ENCODE measurements around the gene MCCC1.
"Not testable (repeated sequence)": the region's sequence is repeated elsewhere in the genome, so short reads cannot be mapped to it uniquely, and the experiment has no call there.

The MCCC1 gene

DNA sequence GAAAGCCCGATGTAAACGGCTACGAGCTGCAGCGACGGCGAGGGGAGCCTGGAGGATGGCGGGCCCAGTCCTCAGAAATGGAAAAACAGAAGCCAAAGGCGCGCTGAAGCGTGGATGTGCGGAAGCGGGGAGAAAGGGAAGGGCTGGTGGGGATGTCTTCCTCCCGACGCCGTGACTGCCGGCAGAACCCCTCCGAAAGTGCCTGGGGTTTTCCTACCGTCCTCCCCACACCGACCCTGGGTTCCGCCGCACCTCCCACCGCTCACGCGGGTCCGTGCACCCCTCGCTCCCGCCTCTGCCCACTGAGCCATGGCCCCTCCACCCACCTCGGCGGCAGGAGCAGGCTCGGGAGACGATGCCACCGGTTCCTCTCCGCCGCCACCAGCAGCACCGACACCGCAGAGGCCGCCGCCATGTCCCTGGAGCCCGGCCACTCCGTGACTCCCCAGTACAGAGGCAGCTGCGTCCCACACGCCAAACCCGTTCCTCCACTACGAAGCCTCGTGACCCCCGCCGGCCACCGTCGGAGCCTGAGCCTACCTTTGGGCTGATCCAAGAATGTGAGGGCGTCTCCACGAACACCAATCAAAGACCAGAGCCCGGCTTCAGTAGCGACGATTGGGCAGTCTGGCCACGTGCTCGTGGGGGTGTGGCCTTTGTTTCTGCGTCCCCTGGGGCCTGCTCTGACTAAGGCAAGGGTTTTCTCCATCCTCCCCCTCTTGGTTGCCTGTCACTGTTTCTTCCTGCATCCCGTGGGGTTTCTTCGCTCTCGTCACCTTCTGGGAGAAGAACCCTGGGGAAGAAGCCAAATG, at the start of gene MCCC1:
Gene MCCC1, minus strand, starts transcription at position 471 of the 812 bp plus-strand sequence. Its CDS starts 56 bp downstream, at position 415.
- DNase-seq, result peak; percentile 99

DNA sequence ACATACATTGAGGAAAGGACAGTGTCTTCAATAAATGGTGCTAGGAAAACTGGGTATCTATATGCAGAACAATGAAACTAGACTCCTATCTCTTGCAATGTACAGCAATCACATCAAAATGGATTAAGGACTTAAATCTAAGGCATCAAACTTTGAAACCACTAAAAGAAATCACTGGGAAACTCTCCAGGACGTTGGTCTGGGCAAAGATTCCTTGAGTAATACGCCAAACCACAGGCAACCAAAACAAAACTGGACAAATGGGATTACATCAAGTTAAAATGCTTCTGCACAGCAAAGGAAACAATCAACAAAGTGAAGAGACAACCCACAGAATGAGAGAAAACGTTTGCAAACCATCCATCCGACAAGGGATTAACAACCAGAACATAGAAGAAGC, 48.8 kb upstream of the MCCC1 start:
- no peak for DNase-seq

DNA sequence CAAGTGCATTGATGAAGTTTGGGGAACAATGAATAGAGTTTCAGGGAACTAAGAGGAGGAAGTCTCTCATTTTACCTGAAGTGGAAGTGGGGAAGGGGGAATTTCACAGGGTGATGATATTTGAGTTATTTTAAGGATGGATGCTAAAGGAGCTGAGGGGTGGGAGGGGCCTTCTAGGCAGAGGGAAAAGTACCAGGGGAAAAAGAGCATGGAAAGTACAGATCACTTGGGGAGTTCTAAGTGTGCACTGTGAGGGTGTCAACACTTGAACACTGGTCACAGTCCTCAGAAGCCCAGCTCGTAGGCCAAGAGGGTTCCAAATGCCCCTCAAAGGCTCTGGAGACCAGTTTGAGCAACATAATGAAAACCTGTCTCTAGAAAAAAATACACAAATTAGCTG, 45.1 kb upstream of the MCCC1 start:
- no peak for DNase-seq

DNA sequence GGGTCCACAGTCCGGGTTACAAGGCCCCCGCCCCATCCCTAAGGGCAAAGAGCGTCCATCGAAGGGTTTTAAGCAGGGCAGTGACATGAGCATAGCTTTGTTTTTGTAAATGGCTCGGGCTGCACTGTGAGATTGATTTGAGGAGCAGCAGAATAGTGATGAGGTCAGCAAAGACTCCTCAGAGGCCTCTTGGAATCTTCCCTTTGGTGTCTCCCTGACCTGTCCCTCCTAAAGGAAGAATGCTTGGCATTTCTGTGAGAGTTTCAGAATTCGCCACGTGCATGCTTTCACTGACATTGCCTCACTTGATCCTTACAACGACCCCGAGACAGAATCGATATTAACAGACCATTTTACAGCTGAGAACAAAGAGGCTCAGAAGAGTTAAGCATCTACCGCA, 42.9 kb upstream of the MCCC1 start:
- no peak for DNase-seq

DNA sequence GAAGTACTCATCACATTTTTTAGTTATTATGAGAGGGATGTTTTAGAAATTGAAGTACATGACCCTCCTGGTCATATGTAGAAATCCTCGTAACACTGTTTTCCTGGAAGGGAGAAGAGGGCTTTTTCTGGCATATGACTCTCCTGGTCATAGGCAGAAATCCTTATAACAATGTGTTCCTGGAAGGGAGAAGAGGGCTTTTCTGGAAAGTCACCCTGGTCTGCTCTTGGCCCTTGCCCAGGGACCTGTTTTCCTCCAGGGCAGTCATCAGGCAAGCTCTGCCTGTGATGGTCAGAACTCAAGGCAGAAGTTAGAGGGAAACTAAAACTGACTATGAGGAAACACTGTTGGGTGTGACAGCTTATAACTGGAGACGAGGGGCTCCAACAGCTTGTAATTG, 35.5 kb upstream of the MCCC1 start:
- DNase-seq, result no peak

DNA sequence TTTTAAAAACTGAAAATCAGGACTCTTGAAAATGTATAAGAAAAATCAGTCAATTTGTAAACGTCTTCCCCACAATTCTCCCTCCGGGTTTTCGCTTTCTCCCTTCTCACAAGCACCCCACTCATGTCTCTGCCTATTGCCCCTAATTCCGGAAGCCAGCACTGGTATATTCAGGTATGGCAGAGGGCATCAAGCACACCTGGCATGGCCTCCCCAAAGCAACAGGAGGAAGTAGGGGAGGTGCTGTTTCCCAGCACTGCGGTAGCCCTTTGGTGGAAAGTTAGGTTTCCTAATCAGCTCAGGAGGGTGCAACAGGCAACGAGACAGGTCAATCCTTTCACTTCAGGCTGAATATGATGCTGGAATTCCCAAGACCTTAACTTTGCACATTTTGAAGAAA, 33.1 kb upstream of the MCCC1 start:
- no peak for DNase-seq

DNA sequence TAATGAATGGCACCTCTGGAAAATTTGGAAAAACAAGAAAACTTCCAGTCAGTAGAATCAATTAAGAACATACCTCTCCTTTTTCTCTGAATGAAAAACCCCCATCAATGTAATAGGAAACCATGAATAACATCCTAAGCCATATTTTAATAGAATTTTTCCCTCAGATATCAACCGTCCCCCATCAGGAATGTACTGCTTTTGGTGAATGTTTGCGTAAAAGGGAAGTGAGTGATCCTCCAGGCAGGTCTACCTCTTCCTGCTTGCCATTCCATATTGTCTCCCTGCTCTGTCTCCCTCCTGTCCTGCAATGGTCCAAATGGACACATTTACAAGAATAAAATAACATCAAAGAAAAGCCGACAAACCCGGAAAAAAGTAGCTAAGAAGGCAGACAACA, 32.4 kb upstream of the MCCC1 start:
- DNase-seq, result no peak

DNA sequence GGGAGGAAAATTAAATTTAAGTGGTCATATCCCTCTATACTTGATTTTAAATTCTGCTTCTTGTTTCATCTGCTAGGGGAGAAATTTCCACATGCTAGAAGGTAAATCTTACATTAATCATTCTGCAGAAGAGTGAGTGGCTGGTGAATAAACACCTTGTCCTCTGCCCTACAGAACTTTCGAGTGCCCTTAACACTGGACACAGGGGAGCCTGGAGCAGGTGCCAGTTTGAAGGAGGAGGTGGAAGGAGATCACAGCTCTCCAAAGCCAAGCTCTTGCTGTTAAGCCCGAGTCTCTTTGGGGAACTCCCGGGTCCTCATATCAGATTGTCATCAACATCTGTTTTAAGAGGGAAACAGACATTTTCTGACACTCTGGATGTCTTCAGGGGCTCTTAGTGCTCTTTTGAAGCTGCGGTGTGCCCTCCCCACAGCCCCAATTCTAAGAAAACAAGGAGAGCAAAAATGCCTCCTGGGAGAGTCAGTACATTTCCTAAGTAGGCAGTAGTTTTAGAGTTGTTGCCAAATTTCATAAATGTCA, 32.0 kb upstream of the MCCC1 start:
- no peak for DNase-seq

DNA sequence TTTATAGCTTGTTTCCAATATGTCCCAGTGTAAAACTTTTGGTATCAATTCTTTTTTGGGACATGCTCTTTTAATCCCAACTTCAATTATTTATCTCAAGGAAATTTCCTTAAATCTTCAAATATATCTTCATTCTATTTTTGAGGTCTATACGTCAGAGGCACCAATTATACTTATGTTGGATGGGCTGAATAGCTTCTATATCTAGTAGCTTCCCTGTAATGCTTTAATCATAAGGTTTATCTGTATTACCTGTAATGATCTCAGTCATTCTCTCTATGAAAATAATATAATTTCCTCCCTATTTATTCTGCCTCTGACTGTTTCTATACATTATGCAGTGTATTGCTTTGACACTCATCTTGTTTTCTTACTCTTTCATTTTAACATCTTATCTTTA, 29.9 kb upstream of the MCCC1 start:
- no peak for DNase-seq

DNA sequence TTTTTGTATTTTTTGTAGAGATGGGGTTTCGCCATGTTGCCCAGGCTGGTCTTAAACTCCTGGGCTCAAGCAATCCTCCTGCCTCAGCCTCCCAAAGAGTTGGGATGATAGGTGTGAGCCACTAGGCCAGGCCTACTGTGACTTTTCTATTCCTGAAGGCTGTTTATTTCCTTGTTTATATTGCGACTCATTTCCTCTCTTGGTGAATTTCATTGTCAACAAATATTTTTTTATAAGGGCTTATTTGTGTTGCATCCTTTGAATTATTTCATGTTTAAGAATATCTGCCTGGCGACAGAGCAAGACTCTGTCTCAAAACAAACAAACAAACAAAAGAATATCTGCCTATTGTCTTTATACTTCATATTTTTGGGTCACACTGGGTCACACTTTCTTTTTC, 29.4 kb upstream of the MCCC1 start:
- no peak for DNase-seq

DNA sequence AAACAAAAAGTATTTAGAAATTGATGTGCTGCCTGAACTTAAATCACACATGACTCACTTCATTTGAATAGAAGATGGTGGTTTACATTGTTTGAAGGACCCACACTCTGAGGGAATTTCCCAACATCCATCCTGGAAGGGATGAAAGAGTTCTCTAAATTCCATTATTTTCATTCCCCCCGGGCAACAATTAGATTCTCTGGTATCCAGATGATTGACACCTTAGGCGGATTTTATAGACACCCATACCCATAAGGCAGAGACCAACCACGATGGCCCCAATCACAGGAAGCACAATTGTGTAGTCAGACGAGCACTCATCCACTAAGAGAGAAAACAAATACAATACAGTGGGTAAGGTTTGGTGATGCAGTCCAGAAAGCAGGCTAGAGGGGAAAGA, 24.6 kb upstream of the MCCC1 start:
- no peak for DNase-seq

DNA sequence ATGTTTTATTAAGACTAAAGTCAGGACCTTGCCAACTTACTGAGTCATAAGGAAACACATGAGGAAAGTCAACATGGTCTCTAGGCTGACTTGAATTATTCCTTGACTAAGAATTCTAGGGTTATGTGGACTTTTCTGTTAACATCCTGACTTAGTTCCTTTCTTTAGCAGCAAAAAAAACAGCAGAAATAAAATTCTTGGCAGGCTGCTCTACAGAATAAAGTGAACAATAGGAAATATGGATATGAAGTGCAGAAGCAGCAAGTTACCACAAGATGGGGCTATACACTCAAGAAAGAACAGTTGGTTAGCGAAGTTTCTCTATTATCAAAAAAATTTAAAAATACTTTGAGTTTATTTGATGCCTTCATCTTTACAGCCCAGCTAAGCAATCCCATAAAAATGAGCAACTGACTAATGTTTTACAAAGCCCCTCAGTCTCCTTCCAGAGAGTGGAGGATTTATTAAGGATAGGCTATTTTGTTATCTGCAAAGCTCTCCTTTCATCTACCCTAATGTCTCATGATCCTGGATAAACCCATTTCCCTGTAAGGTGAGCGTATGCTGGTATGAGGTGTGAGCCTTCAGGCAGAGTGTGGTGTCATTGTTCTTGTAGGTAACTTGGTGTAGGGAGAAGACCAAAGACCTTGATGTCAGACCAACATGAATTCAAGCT, 23.1 kb upstream of the MCCC1 start:
- peak; percentile 3 for DNase-seq

DNA sequence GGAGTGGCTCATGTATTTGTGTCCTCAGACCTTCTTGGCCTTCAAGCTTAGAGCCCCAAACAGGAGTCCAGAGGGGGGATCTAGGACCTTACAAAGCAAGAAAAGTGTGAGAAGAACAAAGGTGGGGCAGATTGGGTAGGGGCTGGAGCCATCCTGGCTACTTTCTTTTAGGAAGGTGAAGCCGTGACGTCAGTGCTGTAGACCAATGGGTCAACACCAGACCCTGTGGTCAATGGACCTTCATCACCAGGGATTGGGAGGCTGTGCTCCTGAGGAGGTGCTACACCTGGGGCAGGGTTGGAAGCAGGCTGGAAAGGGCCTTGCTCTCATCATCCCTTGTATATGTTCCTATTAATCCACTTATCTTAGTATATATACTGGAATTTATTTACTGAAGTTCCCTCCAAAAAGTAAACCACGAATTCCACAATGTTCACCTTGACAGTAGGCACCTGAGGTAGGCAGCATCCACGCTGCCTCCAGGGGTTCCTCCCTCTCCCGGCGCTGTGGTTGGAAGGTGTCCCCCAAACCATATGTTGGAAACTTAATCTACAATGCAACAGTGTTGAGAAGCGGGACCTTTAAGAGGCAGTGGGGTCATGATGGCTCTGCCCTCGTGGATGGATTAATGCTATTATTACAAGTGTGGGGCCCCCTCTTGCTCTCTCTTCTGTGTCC, 21.4 kb upstream of the MCCC1 start:
- no peak for DNase-seq

DNA sequence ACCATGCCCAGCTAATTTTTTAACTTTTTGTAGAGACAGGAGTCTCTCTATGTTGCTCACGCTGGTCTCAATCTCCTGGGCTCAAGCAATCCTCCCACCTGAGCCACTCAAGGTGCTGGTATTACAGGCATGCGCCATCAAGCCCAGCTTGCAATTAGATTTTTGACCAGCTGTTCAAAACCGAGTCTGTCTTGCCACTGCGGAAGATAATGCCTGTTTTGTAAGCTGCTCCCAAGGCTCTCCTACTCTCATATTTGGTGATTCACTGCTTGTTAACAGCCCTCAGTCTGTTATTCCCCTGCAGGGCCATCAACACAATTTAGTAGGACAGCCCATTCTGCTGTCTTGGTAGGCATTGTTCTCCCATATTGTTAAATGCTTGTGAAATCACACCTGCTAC, 17.8 kb upstream of the MCCC1 start:
- peak; percentile 60 for DNase-seq

DNA sequence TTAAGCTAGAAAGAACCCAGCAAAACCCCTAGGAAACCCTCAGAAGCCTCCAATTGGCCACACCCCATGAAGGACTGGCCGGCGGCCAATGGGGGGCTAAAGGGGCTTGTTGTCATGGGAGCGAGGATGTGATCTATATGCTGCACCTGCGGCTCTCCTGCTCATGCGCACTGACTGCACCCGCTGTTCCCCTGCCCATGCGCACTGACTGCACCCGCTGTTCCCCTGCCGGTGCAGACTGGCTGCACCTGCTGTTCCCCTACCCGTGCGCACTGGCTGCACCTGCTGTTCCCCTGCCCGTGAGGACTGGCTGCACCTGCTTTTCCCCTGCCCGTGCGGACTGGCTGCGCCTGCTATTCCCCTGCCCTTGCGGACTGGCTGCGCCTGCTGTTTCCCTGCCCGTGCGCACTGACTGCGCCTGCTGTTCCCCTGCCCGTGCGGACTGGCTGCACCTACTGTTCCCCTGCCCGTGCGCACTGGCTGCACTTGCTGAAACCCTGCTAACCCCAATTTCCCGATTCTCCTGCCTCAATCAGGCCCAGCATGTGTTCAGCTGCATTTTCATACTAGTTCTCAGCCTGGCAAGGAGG, 16.8 kb upstream of the MCCC1 start:
- DNase-seq, result peak; percentile 100

DNA sequence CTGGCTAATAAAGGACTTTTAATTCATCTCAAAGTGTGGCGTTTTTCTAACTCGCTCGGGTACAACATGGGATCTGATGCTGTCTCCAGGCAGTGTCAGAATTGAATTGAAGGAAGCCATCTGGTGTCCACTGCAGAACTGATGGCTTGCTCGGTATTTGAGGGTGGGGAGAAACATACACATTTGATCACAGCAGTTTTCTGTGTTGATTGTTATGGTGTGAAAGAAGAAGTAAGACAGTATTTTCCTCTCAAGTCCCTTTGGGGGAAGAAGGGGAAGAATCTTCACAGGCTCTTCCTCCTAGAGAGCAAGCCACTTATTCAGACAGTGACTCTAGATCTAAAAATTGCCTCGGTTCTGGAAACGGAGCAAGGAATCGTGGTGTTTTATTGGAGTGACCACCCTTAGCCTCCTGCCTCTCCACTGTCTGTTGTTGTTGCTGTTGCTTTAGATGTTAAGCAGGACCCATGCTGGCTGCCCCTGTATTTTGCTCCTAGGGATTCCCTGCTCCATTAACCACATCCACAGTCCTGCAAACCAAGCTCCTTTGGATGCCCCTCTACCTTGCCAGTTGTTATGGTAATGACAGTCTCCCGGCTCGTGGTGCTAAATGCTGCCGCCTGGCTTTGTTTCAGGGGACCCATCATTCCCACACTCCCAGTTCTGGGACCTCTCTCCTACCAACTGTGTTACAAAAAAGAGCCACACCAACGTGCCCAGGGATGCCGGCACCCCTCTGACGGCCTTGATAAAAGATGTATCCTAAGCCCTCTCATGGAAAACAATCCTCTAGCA, 15.3 kb upstream of the MCCC1 start:
- peak; percentile 30 for DNase-seq

DNA sequence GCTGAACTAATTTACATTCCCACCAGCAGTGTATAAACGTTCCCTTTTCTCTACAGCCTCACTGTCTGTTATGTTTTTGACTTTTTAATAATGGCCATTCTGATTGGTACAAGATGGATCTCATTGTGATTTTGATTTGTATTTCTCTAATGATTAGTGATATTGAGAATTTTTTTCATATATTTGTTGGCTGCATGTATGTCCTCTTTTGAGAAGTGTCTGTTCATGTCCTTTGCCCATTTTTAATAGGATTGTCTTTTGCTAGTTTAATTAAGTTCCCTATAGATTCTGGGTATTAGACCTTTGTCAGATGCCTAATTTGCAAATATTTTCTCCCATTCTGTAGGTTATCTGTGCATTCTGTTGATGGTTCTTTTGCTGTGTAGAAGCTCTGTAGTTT, 10.6 kb upstream of the MCCC1 start:
- DNase-seq, result not testable (repeated sequence)

DNA sequence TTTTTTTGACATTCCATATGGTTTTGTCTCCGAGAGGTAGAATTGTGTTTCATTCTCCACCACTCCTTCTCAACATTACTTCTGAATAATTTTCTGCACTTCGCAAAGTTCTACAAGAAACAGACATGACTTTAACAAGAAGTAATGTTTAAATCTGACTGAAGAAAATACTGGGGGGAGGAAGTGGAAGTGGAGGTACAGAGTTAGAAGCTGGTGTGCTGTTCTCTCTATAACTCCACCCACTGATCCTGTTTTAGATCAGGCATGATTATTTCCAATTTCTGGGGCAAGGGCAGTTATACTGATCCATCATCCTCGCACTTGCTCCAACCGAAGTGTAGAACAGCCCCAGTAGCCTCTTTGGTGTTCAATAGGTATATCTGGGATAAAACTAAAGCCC, 9.2 kb upstream of the MCCC1 start:
- no peak for DNase-seq

DNA sequence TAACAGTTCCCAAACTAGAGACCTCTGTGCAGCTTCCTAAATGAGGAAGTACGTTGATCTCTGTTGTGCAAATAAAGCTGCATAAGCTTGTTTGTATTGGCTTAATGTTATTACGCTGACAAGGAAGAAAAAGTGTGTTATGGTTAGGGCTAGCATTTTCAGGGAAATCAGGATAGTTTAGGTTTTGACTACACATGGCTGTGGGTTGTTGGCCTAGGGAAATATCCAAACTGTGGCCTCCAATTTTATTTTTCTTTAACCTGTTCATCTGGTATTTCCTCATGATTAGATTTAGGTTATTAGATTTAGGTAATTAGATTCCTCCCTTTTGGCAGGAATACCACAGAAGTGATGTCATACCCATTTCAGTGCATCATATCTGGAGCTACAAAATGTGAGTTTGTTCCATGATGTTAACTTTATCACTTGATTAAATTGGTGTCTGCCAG, 8.7 kb upstream of the MCCC1 start:
- no peak for DNase-seq

DNA sequence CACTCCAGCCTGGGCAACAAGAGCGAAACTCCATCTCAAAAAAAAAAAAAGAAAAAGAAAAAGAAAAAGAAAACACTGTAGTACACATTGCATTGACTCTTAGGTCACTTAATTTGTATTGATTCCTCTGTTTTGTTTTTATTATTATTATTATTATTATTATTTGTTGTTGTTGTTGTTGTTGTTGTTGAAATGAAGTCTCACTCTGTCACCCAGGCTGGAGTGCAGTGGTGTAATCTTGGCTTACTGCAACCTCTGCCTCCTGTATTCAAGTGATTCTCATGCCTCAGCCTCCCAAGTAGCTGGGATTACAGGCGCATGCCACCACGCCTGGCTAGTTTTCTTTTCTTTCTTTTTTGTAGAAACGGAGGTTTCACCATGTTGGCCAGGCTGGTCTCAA, 8.1 kb upstream of the MCCC1 start:
- not testable (repeated sequence) for DNase-seq

DNA sequence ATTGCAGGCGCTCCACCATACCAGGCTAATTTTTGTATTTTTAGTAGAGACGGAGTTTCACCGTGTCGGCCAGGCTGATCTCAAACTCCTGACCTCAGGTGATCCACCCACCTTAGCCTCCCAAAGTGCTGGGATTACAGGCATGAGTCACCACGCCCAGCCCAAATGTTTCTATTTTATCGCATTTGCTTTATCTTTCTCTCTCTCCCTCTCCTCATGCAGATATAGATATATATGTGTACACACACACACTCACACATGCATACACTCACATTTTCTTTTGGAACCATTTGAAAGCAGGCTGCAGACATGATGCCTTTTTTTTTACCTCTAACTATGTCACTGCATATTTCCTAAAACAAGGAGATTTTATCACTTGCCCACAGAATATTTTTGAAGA, 7.3 kb upstream of the MCCC1 start:
- no peak for DNase-seq

DNA sequence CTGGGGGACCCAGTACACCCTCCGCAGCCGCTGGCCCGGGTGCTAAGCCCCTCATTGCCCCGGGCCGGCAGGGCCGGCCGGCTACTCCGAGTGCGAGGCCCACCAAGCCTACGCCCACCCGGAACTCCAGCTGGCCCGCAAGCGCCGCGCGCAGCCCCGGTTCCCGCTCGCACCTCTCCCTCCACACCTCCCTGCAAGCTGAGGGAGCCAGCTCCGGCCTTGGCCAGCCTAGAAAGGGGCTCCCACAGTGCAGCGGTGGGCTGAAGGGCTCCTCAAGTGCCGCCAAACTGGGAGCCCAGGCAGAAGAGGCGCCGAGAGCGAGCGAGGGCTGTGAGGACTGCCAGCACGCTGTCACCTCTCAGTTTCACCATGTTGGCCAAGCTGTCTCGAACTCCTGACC, 4.7 kb upstream of the MCCC1 start:
- DNase-seq, result not testable (repeated sequence)
